GM21619 (cell line): ENCODE data around the gene RIPOR2.
A peak's percentile ranks its signal among the peaks of the same experiment; 100 is the strongest.
"Not testable (repeated sequence)": the region's sequence is repeated elsewhere in the genome, so short reads cannot be mapped to it uniquely, and the experiment has no call there.

ENCODE experiments used
- ATAC-seq: cut with Tn5 transposase; IDR thresholded peaks from one replicate; pipeline ENCODE4 v1.9.1; 2021; ENCODE audit not compliant: unreplicated experiment

RIPOR2 gene

GRCh38 chr6:24882835-24883555, 52.8 kb downstream of the RIPOR2 start:
- no peak for ATAC-seq

- ATAC-seq = no peak
These were observed 53.5 kb downstream of the RIPOR2 start for GRCh38 chr6:24882295-24882694.

- no peak for ATAC-seq
These were observed 54.4 kb downstream of the RIPOR2 start for GRCh38 chr6:24881376-24881775.

- ATAC-seq = no peak
These were observed 55.3 kb downstream of the RIPOR2 start for GRCh38 chr6:24880451-24880850.

GRCh38 chr6:24879351-24879750, 56.4 kb downstream of the RIPOR2 start:
- ATAC-seq = no peak

- not testable (repeated sequence) for ATAC-seq
These were observed 58.0 kb downstream of the RIPOR2 start for GRCh38 chr6:24877747-24878146.

GRCh38 chr6:24876499-24877465, 59.0 kb downstream of the RIPOR2 start:
- ATAC-seq = no peak

- ATAC-seq = no peak
These were observed 60.2 kb downstream of the RIPOR2 start for GRCh38 chr6:24875534-24875901.

GRCh38 chr6:24874776-24875533, 60.8 kb downstream of the RIPOR2 start:
- ATAC-seq = no peak

GRCh38 chr6:24874128-24874527, 61.6 kb downstream of the RIPOR2 start:
- ATAC-seq = no peak

GRCh38 chr6:24872779-24873178, 63.0 kb downstream of the RIPOR2 start:
- ATAC-seq = no peak

GRCh38 chr6:24868765-24869164, 67.0 kb downstream of the RIPOR2 start:
- ATAC-seq = no peak

GRCh38 chr6:24867104-24867703, 68.6 kb downstream of the RIPOR2 start:
- no peak for ATAC-seq

GRCh38 chr6:24865161-24865560, 70.6 kb downstream of the RIPOR2 start:
- ATAC-seq = no peak

- no peak for ATAC-seq
These were observed 71.4 kb downstream of the RIPOR2 start for GRCh38 chr6:24864343-24864742.

- peak; percentile 85 for ATAC-seq
These were observed 73.8 kb downstream of the RIPOR2 start for GRCh38 chr6:24861934-24862333.

- no peak for ATAC-seq
These were observed 76.1 kb downstream of the RIPOR2 start for GRCh38 chr6:24859608-24860200.

- no peak for ATAC-seq
These were observed 76.6 kb downstream of the RIPOR2 start for GRCh38 chr6:24859132-24859531.

GRCh38 chr6:24858177-24858653, 77.5 kb downstream of the RIPOR2 start:
- peak; percentile 49 for ATAC-seq

GRCh38 chr6:24856901-24857670, 78.7 kb downstream of the RIPOR2 start:
- ATAC-seq = no peak
